ENCODE results near the gene WWC2.
A peak's percentile ranks its signal among the peaks of the same experiment; 100 is the strongest.
"Not testable (repeated sequence)": the region's sequence is repeated elsewhere in the genome, so short reads cannot be mapped to it uniquely, and the experiment has no call there.

WWC2 gene

GRCh38 chr4:183321079-183321478, 222.0 kb downstream of the WWC2 start:
- Mint-ChIP-seq H3K27ac (no peak overlapping the region), H3K9me3 (no peaks in the 10 kb centered on the region), H3K27me3 (peaks cover under 1% of the 10 kb centered on the region), H3K4me3 (no peak overlapping the region), H3K4me1 (peaks cover 14% of the 10 kb centered on the region)
- DNase-seq, result no peak
- ATAC-seq, result peak; percentile 37

- peaks cover 14% of the 10 kb centered on the region for H3K4me1 Mint-ChIP-seq
- peaks cover 5% of the 10 kb centered on the region for H3K27me3 Mint-ChIP-seq
- no peak for DNase-seq
- no peak for ATAC-seq
- no peaks in the 10 kb centered on the region for H3K9me3 Mint-ChIP-seq
- H3K27ac Mint-ChIP-seq, result no peak overlapping the region
- no peak overlapping the region for H3K4me3 Mint-ChIP-seq
These were observed 222.5 kb downstream of the WWC2 start for GRCh38 chr4:183321516-183321915.

- no peak within 1 kb of the TSS for H3K4me3 Mint-ChIP-seq
- ATAC-seq (no peak), DNase-seq (no peak)
- H3K4me1 Mint-ChIP-seq, result peaks cover 14% of the 10 kb centered on the region
- peaks cover 8% of the 10 kb centered on the region for H3K27me3 Mint-ChIP-seq
- H3K27ac Mint-ChIP-seq, result no peak within 1 kb of the TSS
- H3K9me3 Mint-ChIP-seq, result no peaks in the 10 kb centered on the region
These were observed 223.3 kb downstream of the WWC2 start, which contains the start of gene CLDN24 for GRCh38 chr4:183322326-183322725. TSS of gene CLDN24 (minus strand) at chr4:183322426. CDS start at chr4:183322426, 0 bp downstream.

GRCh38 chr4:183323295-183323694, 224.2 kb downstream of the WWC2 start:
- Mint-ChIP-seq H3K27ac (no peak overlapping the region), H3K9me3 (no peaks in the 10 kb centered on the region), H3K4me1 (peaks cover 14% of the 10 kb centered on the region), H3K27me3 (peaks cover 8% of the 10 kb centered on the region), H3K4me3 (no peak overlapping the region)
- DNase-seq (no peak), ATAC-seq (no peak)

- H3K27me3 Mint-ChIP-seq, DNase-seq, H3K9me3 Mint-ChIP-seq, ATAC-seq, H3K4me3 Mint-ChIP-seq, H3K27ac Mint-ChIP-seq: not testable (repeated sequence)
- peaks cover 14% of the 10 kb centered on the region for H3K4me1 Mint-ChIP-seq
These were observed 225.0 kb downstream of the WWC2 start for GRCh38 chr4:183324056-183324455.

GRCh38 chr4:183324619-183325018, 225.6 kb downstream of the WWC2 start:
- Mint-ChIP-seq H3K27me3 (peaks cover 8% of the 10 kb centered on the region), H3K27ac (no peak overlapping the region), H3K4me3 (no peak overlapping the region), H3K4me1 (peaks cover 14% of the 10 kb centered on the region), H3K9me3 (peaks cover 0 to 7% of the 10 kb centered on the region in 2 donors)
- ATAC-seq (no peak), DNase-seq (no peak)

- peak overlapping the region in 1 of 2 donors; percentile 12 for H3K27ac Mint-ChIP-seq
- H3K4me3 Mint-ChIP-seq, ATAC-seq, H3K27me3 Mint-ChIP-seq, H3K9me3 Mint-ChIP-seq, DNase-seq, H3K4me1 Mint-ChIP-seq: not testable (repeated sequence)
These were observed 227.3 kb downstream of the WWC2 start for GRCh38 chr4:183326387-183326786.

- DNase-seq (no peak), ATAC-seq (no peak)
- no peak overlapping the region for H3K4me3 Mint-ChIP-seq
- peaks cover 1% of the 10 kb centered on the region for H3K4me1 Mint-ChIP-seq
- H3K9me3 Mint-ChIP-seq, result peaks cover 0 to 7% of the 10 kb centered on the region in 2 donors
- no peak overlapping the region for H3K27ac Mint-ChIP-seq
- H3K27me3 Mint-ChIP-seq, result peaks cover 8% of the 10 kb centered on the region
These were observed 227.8 kb downstream of the WWC2 start for GRCh38 chr4:183326853-183327252.

- no peak overlapping the region for H3K4me3 Mint-ChIP-seq
- H3K27me3 Mint-ChIP-seq, result peaks cover 13% of the 10 kb centered on the region
- H3K4me1 Mint-ChIP-seq, result no peaks in the 10 kb centered on the region
- DNase-seq, result no peak
- H3K27ac Mint-ChIP-seq, result no peak overlapping the region
- no peak for ATAC-seq
- peaks cover 0 to 7% of the 10 kb centered on the region in 2 donors for H3K9me3 Mint-ChIP-seq
These were observed 228.8 kb downstream of the WWC2 start for GRCh38 chr4:183327827-183328226.

GRCh38 chr4:183328832-183329231, 229.8 kb downstream of the WWC2 start:
- H3K27ac Mint-ChIP-seq, result no peak overlapping the region
- H3K9me3 Mint-ChIP-seq, result peaks cover 0 to 7% of the 10 kb centered on the region in 2 donors
- H3K27me3 Mint-ChIP-seq, result peaks cover 21% of the 10 kb centered on the region
- DNase-seq, result no peak
- no peaks in the 10 kb centered on the region for H3K4me1 Mint-ChIP-seq
- no peak overlapping the region for H3K4me3 Mint-ChIP-seq
- ATAC-seq, result no peak

GRCh38 chr4:183329244-183329643, 230.2 kb downstream of the WWC2 start:
- Mint-ChIP-seq H3K27me3 (peaks cover 25% of the 10 kb centered on the region), H3K27ac (no peak overlapping the region), H3K4me1 (no peaks in the 10 kb centered on the region), H3K4me3 (no peak overlapping the region), H3K9me3 (peaks cover 0 to 7% of the 10 kb centered on the region in 2 donors)
- DNase-seq (no peak), ATAC-seq (no peak)

- peaks cover 0 to 7% of the 10 kb centered on the region in 2 donors for H3K9me3 Mint-ChIP-seq
- H3K4me3 Mint-ChIP-seq, result no peak overlapping the region
- ATAC-seq, result no peak
- H3K27me3 Mint-ChIP-seq, result peaks cover 26% of the 10 kb centered on the region
- H3K4me1 Mint-ChIP-seq, result no peaks in the 10 kb centered on the region
- H3K27ac Mint-ChIP-seq, result no peak overlapping the region
- no peak for DNase-seq
These were observed 231.1 kb downstream of the WWC2 start for GRCh38 chr4:183329954-183330742.

GRCh38 chr4:183330841-183331240, 231.8 kb downstream of the WWC2 start:
- no peak for DNase-seq
- no peak for ATAC-seq
- H3K4me3 Mint-ChIP-seq, result no peak overlapping the region
- peaks cover 7% of the 10 kb centered on the region for H3K4me1 Mint-ChIP-seq
- H3K27ac Mint-ChIP-seq, result no peak overlapping the region
- peaks cover 26% of the 10 kb centered on the region for H3K27me3 Mint-ChIP-seq
- H3K9me3 Mint-ChIP-seq, result peaks cover 0 to 7% of the 10 kb centered on the region in 2 donors

GRCh38 chr4:183332447-183332846, 233.4 kb downstream of the WWC2 start:
- Mint-ChIP-seq H3K27me3 (peaks cover 18% of the 10 kb centered on the region), H3K9me3 (peaks cover 0 to 7% of the 10 kb centered on the region in 2 donors), H3K4me3 (no peak overlapping the region), H3K27ac (no peak overlapping the region), H3K4me1 (peaks cover 7% of the 10 kb centered on the region)
- no peak for ATAC-seq
- DNase-seq, result no peak

GRCh38 chr4:183333202-183333601, 234.1 kb downstream of the WWC2 start:
- no peak overlapping the region for H3K4me3 Mint-ChIP-seq
- no peak for DNase-seq
- peaks cover 7% of the 10 kb centered on the region for H3K4me1 Mint-ChIP-seq
- H3K27me3 Mint-ChIP-seq, result peaks cover 18% of the 10 kb centered on the region
- no peak overlapping the region for H3K27ac Mint-ChIP-seq
- peaks cover 0 to 7% of the 10 kb centered on the region in 2 donors for H3K9me3 Mint-ChIP-seq
- ATAC-seq, result no peak

GRCh38 chr4:183333983-183334382, 234.9 kb downstream of the WWC2 start:
- no peak overlapping the region for H3K4me3 Mint-ChIP-seq
- H3K9me3 Mint-ChIP-seq, result peaks cover 0 to 4% of the 10 kb centered on the region in 2 donors
- H3K4me1 Mint-ChIP-seq, result peaks cover 7% of the 10 kb centered on the region
- H3K27me3 Mint-ChIP-seq, result peaks cover 18% of the 10 kb centered on the region
- DNase-seq (no peak), ATAC-seq (no peak)
- H3K27ac Mint-ChIP-seq, result no peak overlapping the region
